ENCODE measurements around the gene USP14. TPM values are rescaled to one million over a fixed set of nuclear protein-coding genes. Genes with fewer than 3 reads are reported as not detected.

The USP14 gene
- total RNA-seq, 2 experiments from 2014 or later = 21.3 to 88.3 TPM

GRCh38 chr18:217532-218336 is 59.4 kb downstream of the USP14 start:
- TF ChIP-seq EZH2phosphoT487 (IDR thresholded peaks at IDR 0.05; ENCODE audit: borderline replicate concordance, low read depth, low read length) = no peak
- TF ChIP-seq, protein P1, sequence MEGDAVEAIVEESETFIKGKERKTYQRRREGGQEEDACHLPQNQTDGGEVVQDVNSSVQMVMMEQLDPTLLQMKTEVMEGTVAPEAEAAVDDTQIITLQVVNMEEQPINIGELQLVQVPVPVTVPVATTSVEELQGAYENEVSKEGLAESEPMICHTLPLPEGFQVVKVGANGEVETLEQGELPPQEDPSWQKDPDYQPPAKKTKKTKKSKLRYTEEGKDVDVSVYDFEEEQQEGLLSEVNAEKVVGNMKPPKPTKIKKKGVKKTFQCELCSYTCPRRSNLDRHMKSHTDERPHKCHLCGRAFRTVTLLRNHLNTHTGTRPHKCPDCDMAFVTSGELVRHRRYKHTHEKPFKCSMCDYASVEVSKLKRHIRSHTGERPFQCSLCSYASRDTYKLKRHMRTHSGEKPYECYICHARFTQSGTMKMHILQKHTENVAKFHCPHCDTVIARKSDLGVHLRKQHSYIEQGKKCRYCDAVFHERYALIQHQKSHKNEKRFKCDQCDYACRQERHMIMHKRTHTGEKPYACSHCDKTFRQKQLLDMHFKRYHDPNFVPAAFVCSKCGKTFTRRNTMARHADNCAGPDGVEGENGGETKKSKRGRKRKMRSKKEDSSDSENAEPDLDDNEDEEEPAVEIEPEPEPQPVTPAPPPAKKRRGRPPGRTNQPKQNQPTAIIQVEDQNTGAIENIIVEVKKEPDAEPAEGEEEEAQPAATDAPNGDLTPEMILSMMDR (conservative IDR thresholded peaks at IDR 0.05; ENCODE audit: low read length) = no peak
- ChIA-PET POLR2A (no interaction called here), CTCF (ENCODE audit: unreplicated experiment) (no interaction called here)
- intact Hi-C loops (cut with micrococcal nuclease; ENCODE audit: unreplicated experiment) = no loop called here
- no peak overlapping the region for H3K4me3 ChIP-seq (ENCODE audit: low read depth, low read length, poor library complexity, severe bottlenecking)
- BruUV-seq (replicated peaks) = no TSS peak
- H4K20me1 ChIP-seq (ENCODE audit: insufficient read depth, low read length) = no peaks in the 10 kb centered on the region
- no peak overlapping the region for H2AFZ ChIP-seq (ENCODE audit: low read length)
- DNase-seq (ENCODE audit: low spot score) = no peak
- H3K9me2 ChIP-seq (ENCODE audit: insufficient read depth, low read length) = no peaks in the 10 kb centered on the region
- H3K36me3 ChIP-seq (ENCODE audit: insufficient read depth, low read length) = peaks cover 89% of the 10 kb centered on the region
- H3K27ac ChIP-seq (ENCODE audit: low read depth, low read length, poor library complexity, severe bottlenecking) = no peak overlapping the region
- H3K79me2 ChIP-seq (ENCODE audit: insufficient read depth, low read depth, low read length) = no peaks in the 10 kb centered on the region
- no peak overlapping the region for H3K4me2 ChIP-seq (ENCODE audit: low read length)
- peaks cover 7% of the 10 kb centered on the region; the same call in 1 of the 2 replicates for H3K9me3 ChIP-seq (ENCODE audit: low read length)
- H3K4me1 ChIP-seq (ENCODE audit: insufficient read depth, low read length, poor library complexity, severe bottlenecking) = no peaks in the 10 kb centered on the region

DNA sequence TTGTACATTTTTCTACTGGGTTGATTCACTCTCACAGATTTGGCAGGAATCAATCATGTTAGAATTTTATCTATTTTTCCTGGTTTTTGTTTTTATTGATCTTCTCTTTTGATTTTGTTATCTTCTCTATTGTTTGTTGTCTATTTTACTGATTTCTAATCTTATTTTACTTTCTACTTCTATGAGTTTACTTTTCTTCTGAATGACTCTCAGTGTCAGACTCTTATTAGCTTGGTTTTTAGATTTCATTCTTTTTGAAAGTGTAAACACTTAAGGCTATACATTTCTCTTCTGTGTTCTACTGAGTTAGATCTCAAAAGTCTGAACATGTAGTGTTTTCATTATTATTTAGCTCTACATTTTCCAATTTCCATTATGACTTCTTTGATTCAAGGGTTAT is 62.4 kb downstream of the USP14 start:
- CTCF ChIA-PET (ENCODE audit: unreplicated experiment) = no interaction called here
- intact Hi-C loops (cut with micrococcal nuclease; ENCODE audit: unreplicated experiment) = loop anchor here (10.0 kb wide), 1 partner anchor 54 kb away; no protein-coding TSS in a partner anchor
- BruUV-seq (replicated peaks) = no TSS peak

More for the DNA sequence above, 62.4 kb downstream of the USP14 start:
- DNase-seq (ENCODE audit: low spot score) = no peak
- Histone ChIP-seq H3K9me2 (ENCODE audit: insufficient read depth, low read length) (no peaks in the 10 kb centered on the region), H3K9me3 (ENCODE audit: low read length) (peaks cover 7% of the 10 kb centered on the region; the same call in 1 of the 2 replicates), H3K27ac (ENCODE audit: low read depth, low read length, poor library complexity, severe bottlenecking) (no peak overlapping the region), H3K4me3 (ENCODE audit: low read depth, low read length, poor library complexity, severe bottlenecking) (no peak overlapping the region), H3K4me2 (ENCODE audit: low read length) (no peak overlapping the region), H3K79me2 (ENCODE audit: insufficient read depth, low read depth, low read length) (no peaks in the 10 kb centered on the region), H3K36me3 (ENCODE audit: insufficient read depth, low read length) (peaks cover 88% of the 10 kb centered on the region), H2AFZ (ENCODE audit: low read length) (no peak overlapping the region), H4K20me1 (ENCODE audit: insufficient read depth, low read length) (no peaks in the 10 kb centered on the region), H3K4me1 (ENCODE audit: insufficient read depth, low read length, poor library complexity, severe bottlenecking) (no peaks in the 10 kb centered on the region)
- POLR2A ChIA-PET = interaction anchor here (0.9 kb wide), 1 partner anchor 10 kb away, joined by 4 read pairs; no protein-coding TSS in a partner anchor
- TF ChIP-seq EZH2phosphoT487 (IDR thresholded peaks at IDR 0.05; ENCODE audit: borderline replicate concordance, low read depth, low read length) = no peak
- TF ChIP-seq, protein P1 (conservative IDR thresholded peaks at IDR 0.05; ENCODE audit: low read length) = no peak

Data from OCI-LY7 (cell line).